HAP-1 (cell line): Measurements from ENCODE around the gene HSPB7.
"Not testable (repeated sequence)": the region's sequence is repeated elsewhere in the genome, so short reads cannot be mapped to it uniquely, and the experiment has no call there.

Experiments used
- DNase-seq, 2 experiments: peaks; one replicate each; pipeline ENCODE4 v3.0.0-alpha.2; 2016 to 2020; ENCODE audit warnings: low spot score in 2 of 2
- H3K27me3 ChIP-seq: fragments of 250-450 bp; sonication (Bioruptor Pico); 2 replicates; pipeline ENCODE4 v1.5.1; 2020; ENCODE audit warnings: low read depth, mild to moderate bottlenecking, moderate library complexity
- H3K36me3 ChIP-seq: fragments of 250-450 bp; sonication (Bioruptor Pico); replicated peaks from 2 replicates; pipeline ENCODE4 v1.5.1; 2020; ENCODE audit warnings: mild to moderate bottlenecking
- H3K4me1 ChIP-seq: fragments of 250-450 bp; sonication (Bioruptor Pico); 2 replicates; pipeline ENCODE4 v1.5.1; 2020; ENCODE audit warnings: mild to moderate bottlenecking
- H3K4me3 ChIP-seq: fragments of 250-450 bp; sonication (Bioruptor Pico); 2 replicates; pipeline ENCODE4 v1.5.1; 2020; ENCODE audit warnings: mild to moderate bottlenecking, moderate library complexity
- H3K9me3 ChIP-seq: fragments of 250-450 bp; sonication (Bioruptor Pico); 2 replicates; pipeline ENCODE4 v1.5.1; 2020; ENCODE audit warnings: mild to moderate bottlenecking, moderate library complexity
- in situ Hi-C: fragments of 300-500 bp; cut with MboI; formaldehyde crosslinking; loops from 3 replicates; pipeline ENCODE4 v1.14.3; 2020; ENCODE audit warnings: low sequenced_read_pairs, inconsistent platforms, mixed read lengths

The HSPB7 gene

DNA sequence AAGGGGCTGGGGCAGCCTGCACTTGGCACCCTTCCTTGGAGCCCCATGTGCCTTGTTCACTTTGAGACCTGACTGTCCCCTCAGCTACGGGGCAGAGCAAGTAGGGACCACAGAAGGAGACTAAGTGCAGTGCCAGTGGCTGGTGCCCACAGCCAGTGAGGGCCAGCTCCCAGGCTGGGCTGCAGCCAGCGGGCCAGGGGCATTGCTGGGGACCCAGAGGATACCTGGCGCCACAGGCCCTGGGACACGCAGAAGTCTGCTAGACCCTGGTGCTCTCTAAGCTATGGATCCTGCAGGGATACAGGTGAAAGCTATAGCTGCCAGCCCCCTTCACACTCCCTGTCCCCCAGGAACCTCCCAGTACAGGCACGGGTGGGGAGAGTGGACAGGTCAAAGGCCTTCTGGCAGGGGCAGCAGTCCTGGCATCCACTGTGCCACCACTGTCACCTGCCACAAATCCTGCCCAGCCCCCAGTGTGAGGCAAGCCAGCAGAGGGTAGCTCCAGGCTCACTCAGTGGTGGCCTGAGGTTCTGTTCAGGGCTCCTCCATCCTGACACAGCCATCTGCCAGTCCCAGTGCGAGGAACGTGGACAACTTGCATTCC is 5.3 kb upstream of the HSPB7 start:
- DNase-seq, result no peak
- peaks cover 10% of the 10 kb centered on the region for H3K27me3 ChIP-seq
- H3K4me3 ChIP-seq, result no peak overlapping the region
- no peaks in the 10 kb centered on the region for H3K9me3 ChIP-seq
- no peaks in the 10 kb centered on the region for H3K36me3 ChIP-seq
- in situ Hi-C loops, result no loop called here
- H3K4me1 ChIP-seq, result peaks cover 2% of the 10 kb centered on the region; the same call in 1 of the 2 replicates

- Histone ChIP-seq H3K9me3 (no peaks in the 10 kb centered on the region), H3K36me3 (no peaks in the 10 kb centered on the region), H3K27me3 (peaks cover 10% of the 10 kb centered on the region), H3K4me3 (no peak overlapping the region), H3K4me1 (peaks cover 2% of the 10 kb centered on the region; the same call in 1 of the 2 replicates)
- DNase-seq, result no peak
- in situ Hi-C loops, result no loop called here
Measured at GRCh38 chr1:16022393-16022792, 4.5 kb upstream of the HSPB7 start.

GRCh38 chr1:16021681-16022080 is 3.8 kb upstream of the HSPB7 start, which contains the start of gene CLCNKA:
Gene CLCNKA, plus strand, starts transcription at chr1:16022036. Its CDS starts 584 bp downstream, at chr1:16022620.
- Histone ChIP-seq H3K4me1 (no peaks in the 10 kb centered on the region), H3K9me3 (no peaks in the 10 kb centered on the region), H3K27me3 (peaks cover 10% of the 10 kb centered on the region), H3K4me3 (no peak within 1 kb of the TSS), H3K36me3 (no peaks in the 10 kb centered on the region)
- DNase-seq, result no peak
- in situ Hi-C loops, result no loop called here

DNA sequence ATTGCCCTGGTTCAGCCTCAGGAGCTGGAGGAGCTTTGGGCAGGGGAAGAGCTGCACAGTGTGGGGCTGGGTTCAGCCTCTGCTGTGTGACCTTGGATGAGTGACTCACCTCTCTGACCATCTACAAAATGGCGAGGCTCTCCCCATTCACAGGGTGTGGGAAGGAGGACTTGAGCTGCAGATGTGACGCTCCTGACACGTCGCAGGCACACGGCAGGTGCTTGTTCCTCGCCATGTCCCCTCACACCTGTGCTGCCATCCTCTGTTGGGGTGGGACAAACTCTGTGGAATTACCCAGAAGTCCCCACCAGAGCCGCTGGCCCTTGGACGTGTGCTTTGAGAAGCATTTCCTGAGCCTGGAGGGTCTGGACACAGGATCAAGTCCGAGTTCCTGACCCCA is 3.0 kb upstream of the HSPB7 start:
- H3K36me3 ChIP-seq, H3K4me3 ChIP-seq, H3K9me3 ChIP-seq, H3K27me3 ChIP-seq, H3K4me1 ChIP-seq, DNase-seq, in situ Hi-C loops: not testable (repeated sequence)

GRCh38 chr1:16020325-16020724 is 2.5 kb upstream of the HSPB7 start:
- in situ Hi-C loops, result no loop called here
- H3K27me3 ChIP-seq, result peaks cover 10% of the 10 kb centered on the region
- no peaks in the 10 kb centered on the region for H3K4me1 ChIP-seq
- H3K4me3 ChIP-seq, result no peak overlapping the region
- DNase-seq, result no peak
- no peaks in the 10 kb centered on the region for H3K36me3 ChIP-seq
- H3K9me3 ChIP-seq, result no peaks in the 10 kb centered on the region

DNA sequence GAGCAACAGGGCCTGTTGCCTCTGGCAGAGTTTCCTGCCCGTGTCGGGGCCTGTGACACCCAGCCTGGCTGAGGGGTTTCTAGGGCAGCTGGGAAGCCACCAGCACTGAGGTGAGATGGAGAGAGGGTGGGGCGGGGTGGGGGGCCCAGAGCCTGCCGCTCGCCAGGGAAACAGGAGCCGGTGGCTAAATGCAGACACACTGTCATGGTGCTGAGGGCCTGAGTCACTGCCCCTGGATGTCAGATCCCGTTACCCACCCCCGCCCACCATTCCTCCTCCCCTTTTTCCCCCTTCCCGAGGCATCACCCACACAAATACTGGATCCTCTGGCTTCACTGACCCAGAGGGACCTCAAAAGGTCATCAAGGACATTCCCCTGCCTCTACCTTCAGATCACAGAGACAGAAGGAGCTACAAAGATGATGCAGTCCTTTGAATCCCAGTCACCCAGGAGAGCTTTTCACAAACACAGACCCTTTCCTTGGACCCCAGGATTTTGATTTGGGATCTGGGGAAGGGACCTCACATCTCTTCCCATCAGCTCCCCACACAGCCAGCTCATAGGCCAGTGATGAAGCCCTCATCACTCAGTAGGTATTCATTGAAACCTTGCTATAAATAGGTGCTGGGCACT is 1.9 kb upstream of the HSPB7 start:
- H3K4me3 ChIP-seq, result no peak overlapping the region
- H3K36me3 ChIP-seq, result no peaks in the 10 kb centered on the region
- no peaks in the 10 kb centered on the region; the same call in 1 of the 2 replicates for H3K4me1 ChIP-seq
- H3K27me3 ChIP-seq, result peaks cover 10% of the 10 kb centered on the region
- H3K9me3 ChIP-seq, result no peaks in the 10 kb centered on the region
- DNase-seq, result no peak
- in situ Hi-C loops, result no loop called here

GRCh38 chr1:16018749-16019643 is 1.2 kb upstream of the HSPB7 start:
- Histone ChIP-seq H3K27me3 (peaks cover 10% of the 10 kb centered on the region), H3K36me3 (no peaks in the 10 kb centered on the region), H3K4me1 (peaks cover 3% of the 10 kb centered on the region), H3K4me3 (no peak overlapping the region), H3K9me3 (no peaks in the 10 kb centered on the region)
- no peak for DNase-seq
- in situ Hi-C loops, result no loop called here

GRCh38 chr1:16018308-16018707 is 465 bp upstream of the HSPB7 start:
- Histone ChIP-seq H3K4me3 (no peak overlapping the region), H3K27me3 (peaks cover 6% of the 10 kb centered on the region), H3K36me3 (no peaks in the 10 kb centered on the region), H3K9me3 (no peaks in the 10 kb centered on the region), H3K4me1 (peaks cover 4% of the 10 kb centered on the region)
- no peak for DNase-seq
- in situ Hi-C loops, result no loop called here

DNA sequence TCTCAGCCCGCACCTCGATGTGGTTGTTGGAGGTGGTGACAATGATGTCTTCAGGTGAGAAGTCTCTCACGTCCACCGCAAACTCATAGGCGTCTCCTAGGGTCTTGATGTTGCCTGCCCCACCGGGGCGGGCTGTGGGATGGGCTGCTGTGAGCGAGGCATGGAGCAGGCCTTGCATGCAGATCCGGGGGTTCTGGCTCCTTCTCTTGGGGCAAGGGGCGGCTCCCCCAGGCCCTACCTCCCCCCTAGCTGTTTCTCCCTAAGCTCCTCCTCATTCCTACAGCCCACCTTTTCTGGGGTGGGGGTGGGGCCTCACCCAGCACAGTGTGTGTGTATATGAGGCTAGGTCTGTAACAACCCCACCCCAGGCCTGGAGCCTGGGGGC is 775 bp downstream of the HSPB7 start:
- Histone ChIP-seq H3K9me3 (no peaks in the 10 kb centered on the region), H3K4me1 (peaks cover 9% of the 10 kb centered on the region), H3K4me3 (no peak overlapping the region), H3K36me3 (no peaks in the 10 kb centered on the region), H3K27me3 (peaks cover 4% of the 10 kb centered on the region)
- DNase-seq, result no peak
- in situ Hi-C loops, result no loop called here

DNA sequence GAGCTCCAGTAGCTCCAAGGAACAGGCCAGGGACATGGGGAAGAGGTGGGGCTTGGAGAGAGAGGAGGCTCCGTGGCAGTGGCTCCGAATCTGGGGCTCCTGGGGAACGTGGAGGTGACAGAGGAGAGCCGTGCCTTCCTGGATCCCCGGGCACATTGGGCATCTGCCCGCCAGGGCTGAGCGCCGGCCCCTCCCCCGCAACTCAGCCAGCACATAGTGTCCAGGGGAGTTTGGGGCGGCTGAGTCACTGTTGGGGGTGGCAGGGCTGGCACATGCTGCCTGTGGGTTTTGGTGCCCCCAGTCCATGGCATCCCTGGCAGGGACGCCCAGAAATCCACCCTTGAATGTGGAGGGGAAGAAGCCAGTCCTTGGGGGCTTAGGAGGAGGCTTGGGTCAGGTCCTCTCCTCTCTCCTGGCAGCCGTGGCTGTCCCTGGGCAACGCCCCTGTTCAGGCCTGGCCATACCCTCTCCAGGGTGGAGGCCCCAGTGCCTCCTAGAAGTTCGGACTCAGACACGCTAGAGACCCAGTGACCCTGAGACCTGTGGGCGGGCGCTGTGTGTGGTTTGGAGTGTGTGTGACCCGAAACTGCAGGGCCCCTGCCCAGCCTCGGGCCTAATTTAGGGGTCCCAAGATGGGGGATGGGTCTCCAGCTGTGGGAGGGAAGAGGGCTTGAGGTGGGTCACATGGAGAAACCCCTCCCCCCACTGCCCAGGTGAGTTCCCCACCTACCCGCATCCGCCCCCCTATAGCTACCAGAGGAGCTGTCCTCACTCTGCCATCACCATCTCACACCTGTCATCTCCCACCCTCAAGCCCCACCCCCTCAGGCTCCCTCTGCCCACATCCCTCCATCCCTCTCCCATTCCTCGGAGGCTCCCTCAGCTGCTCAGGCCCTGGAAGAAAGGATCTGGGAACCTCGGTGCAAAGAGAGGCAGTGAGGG is 1.6 kb downstream of the HSPB7 start:
- peaks cover 9% of the 10 kb centered on the region for H3K4me1 ChIP-seq
- no peaks in the 10 kb centered on the region for H3K36me3 ChIP-seq
- no peaks in the 10 kb centered on the region for H3K9me3 ChIP-seq
- in situ Hi-C loops, result no loop called here
- no peak overlapping the region for H3K4me3 ChIP-seq
- no peak for DNase-seq
- H3K27me3 ChIP-seq, result no peaks in the 10 kb centered on the region

DNA sequence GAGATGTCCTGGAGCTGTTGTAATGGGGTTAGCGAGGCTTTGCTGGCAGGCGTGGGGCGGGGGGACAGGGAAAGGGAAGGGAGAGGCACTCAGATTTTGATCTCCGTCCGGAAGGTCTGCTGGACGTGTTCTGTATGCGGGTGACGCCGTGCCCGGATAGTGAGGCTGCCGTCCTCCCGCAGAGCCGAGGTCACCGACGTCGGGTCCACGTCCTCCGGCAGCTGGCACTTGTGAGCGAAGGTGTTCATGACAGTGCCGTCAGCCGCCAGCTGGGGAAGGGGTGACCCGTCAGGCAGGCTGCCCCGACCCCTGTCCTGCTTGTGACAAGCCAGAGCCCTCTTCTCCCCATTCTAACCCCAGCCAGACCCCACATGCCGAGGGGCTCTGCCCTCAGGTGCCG is 2.4 kb downstream of the HSPB7 start:
- Histone ChIP-seq H3K4me1 (peaks cover 9% of the 10 kb centered on the region), H3K27me3 (no peaks in the 10 kb centered on the region), H3K9me3 (no peaks in the 10 kb centered on the region), H3K36me3 (no peaks in the 10 kb centered on the region), H3K4me3 (no peak overlapping the region)
- in situ Hi-C loops, result no loop called here
- no peak for DNase-seq

GRCh38 chr1:16014509-16015482 is 3.0 kb downstream of the HSPB7 start:
- H3K9me3 ChIP-seq, result no peaks in the 10 kb centered on the region
- no peaks in the 10 kb centered on the region for H3K27me3 ChIP-seq
- in situ Hi-C loops, result no loop called here
- DNase-seq, result peak in 1 of 2 experiments; percentile 58
- peaks cover 9% of the 10 kb centered on the region for H3K4me1 ChIP-seq
- no peaks in the 10 kb centered on the region for H3K36me3 ChIP-seq
- no peak overlapping the region for H3K4me3 ChIP-seq
